GM12878 (cell line): ENCODE results near the gene ALDH18A1. TPM values are rescaled to one million over a fixed set of nuclear protein-coding genes. Genes with fewer than 3 reads are reported as not detected.

Source experiments
- ATAC-seq: fragments of 200-7000 bp; cut with Tn5 transposase; 3 replicates; pipeline ENCODE4 v1.9.1; 2020; ENCODE audit warnings: mild to moderate bottlenecking, moderate library complexity
- BruUV-seq: library from RNA; stranded (reverse); fragments of 400-500 nt; replicated peaks from 2 replicates; lab custom pipeline; 2021; lab: Mats Ljungman, UMichigan
- CTCF ChIA-PET: fragments of 300-600 bp; sonication (Branson Sonifier 250); formaldehyde crosslinking; extraction: SDS; loops from one replicate; lab custom pipeline; 2021; ENCODE audit warnings: inconsistent platforms; lab: Yijun Ruan, JAX
- POLR2A ChIA-PET: fragments of 350-600 bp; formaldehyde crosslinking; extraction: SDS; loops from one replicate; lab custom pipeline; 2021; ENCODE audit warnings: inconsistent platforms; lab: Charles Lee
- RAD21 ChIA-PET: fragments of 300-600 bp; sonication (Branson Sonifier 250); formaldehyde crosslinking; loops from one replicate; lab custom pipeline; 2023; ENCODE audit warnings: antibody characterized with exemption; ENCODE audit not compliant: unreplicated experiment; lab: Charles Lee
- SMC1A ChIA-PET: fragments of 300-600 bp; sonication (Branson Sonifier 250); formaldehyde crosslinking; loops from one replicate; lab custom pipeline; 2023; ENCODE audit not compliant: unreplicated experiment, uncharacterized antibody; lab: Charles Lee
- DNase-seq: peaks from one replicate; pipeline ENCODE4 v3.0.0-alpha.2; 2011; ENCODE audit warnings: low read depth, low spot score
- FAIRE-seq: peaks from 3 replicates; lab custom pipeline; 2011; peaks lifted over from hg19 to GRCh38; lab: Jason Lieb, UNC
- H2AFZ ChIP-seq: 2 replicates; pipeline ENCODE4 v1.6.0; 2011; ENCODE audit warnings: low read depth, low read length, control low read depth; ENCODE audit not compliant: control insufficient read depth
- H3K27ac ChIP-seq: 2 replicates; pipeline ENCODE4 v1.5.1; 2011; ENCODE audit warnings: control low read depth; ENCODE audit not compliant: control insufficient read depth, insufficient read depth
- H3K27me3 ChIP-seq, 2 experiments: replicated peaks in 1 of 2; 2 replicates each; pipeline versions ENCODE4 v1.6.0 to v1.6.1; 2011; ENCODE audit warnings: low read length in 1 of 2; ENCODE audit not compliant: control insufficient read depth in 2 of 2, insufficient read depth in 2 of 2
- H3K36me3 ChIP-seq, 2 experiments: 2 replicates each; pipeline ENCODE4 v1.5.1; 2011; ENCODE audit warnings: low read length in 1 of 2; ENCODE audit not compliant: control insufficient read depth in 2 of 2, insufficient read depth in 2 of 2
- H3K4me1 ChIP-seq: 2 replicates; pipeline ENCODE4 v1.6.1; 2011; ENCODE audit warnings: mild to moderate bottlenecking, low read length, moderate library complexity, mixed read lengths; ENCODE audit not compliant: control insufficient read depth, insufficient read depth
- H3K4me2 ChIP-seq: 2 replicates; pipeline ENCODE4 v1.6.0; 2011; ENCODE audit warnings: control low read depth; ENCODE audit not compliant: control insufficient read depth, insufficient read depth
- H3K4me3 ChIP-seq: fragments of 200-600 bp; sonication (generic); 2 replicates; pipeline ENCODE4 v1.5.1; 2016
- H3K79me2 ChIP-seq: 2 replicates; pipeline ENCODE4 v1.6.0; 2011; ENCODE audit warnings: low read length; ENCODE audit not compliant: control insufficient read depth, insufficient read depth
- H3K9ac ChIP-seq: 2 replicates; pipeline ENCODE4 v1.8.0; 2011; ENCODE audit warnings: low read length, control low read depth, mixed read lengths; ENCODE audit not compliant: control insufficient read depth, insufficient read depth
- H3K9me3 ChIP-seq: replicated peaks from 3 replicates; pipeline ENCODE4 v1.5.1; 2011; ENCODE audit warnings: mild to moderate bottlenecking, low read length; ENCODE audit not compliant: control insufficient read depth, insufficient read depth
- H4K20me1 ChIP-seq: 2 replicates; pipeline ENCODE4 v1.6.0; 2011; ENCODE audit not compliant: control insufficient read depth, insufficient read depth
- CBFB ChIP-seq: IDR thresholded peaks from 2 replicates; pipeline ENCODE4 v1.6.1; 2016; ENCODE audit warnings: antibody characterized with exemption, low read depth
- CBX3 ChIP-seq: fragments of 200-600 bp; sonication (generic); IDR thresholded peaks from 2 replicates; pipeline ENCODE4 v1.6.1; 2016; ENCODE audit warnings: low read depth, borderline replicate concordance
- HCFC1 ChIP-seq: fragments of 150-350 bp; IDR thresholded peaks from 2 replicates; pipeline ENCODE4 v1.6.1; 2014; ENCODE audit warnings: low read length
- JUND ChIP-seq: IDR thresholded peaks from 2 replicates; pipeline ENCODE4 v1.6.1; 2012; ENCODE audit warnings: low read depth, mild to moderate bottlenecking, low read length, improper control_type of control experiment, moderate library complexity
- NR2C2 ChIP-seq: IDR thresholded peaks from 2 replicates; pipeline ENCODE4 v1.6.1; 2011; ENCODE audit warnings: borderline replicate concordance, low read depth; ENCODE audit not compliant: control insufficient read depth, insufficient read length
- POLR2AphosphoS2 ChIP-seq: IDR thresholded peaks from 2 replicates; pipeline ENCODE4 v1.6.1; 2011; ENCODE audit warnings: low read depth, mild to moderate bottlenecking, low read length, improper control_type of control experiment, moderate library complexity
- RBBP5 ChIP-seq: fragments of 200-600 bp; sonication (generic); conservative IDR thresholded peaks from 2 replicates; pipeline ENCODE4 v1.6.1; 2016
- ZBED1 ChIP-seq: IDR thresholded peaks from 2 replicates; pipeline ENCODE4 v1.6.1; 2016; ENCODE audit warnings: borderline replicate concordance
- WGBS: methylation state at CpG from one replicate; pipeline ENCODE4 v1.1.6; 2016; ENCODE audit warnings: low lambda C conversion rate; ENCODE audit not compliant: insufficient replicate concordance, insufficient coverage; ENCODE audit errors: missing lambda C conversion rate; 5-methylcytosine and 5-hydroxymethylcytosine counted together
- in situ Hi-C: fragments of 300-500 bp; cut with MboI; formaldehyde crosslinking; loops from 9 replicates; pipeline ENCODE4 v1.14.3; 2018; ENCODE audit warnings: mixed read lengths
- intact Hi-C: fragments of 100-400 bp; cut with micrococcal nuclease; formaldehyde crosslinking; loops from one replicate; pipeline ENCODE4 v1.14.2; 2022; ENCODE audit not compliant: unreplicated experiment
- polyA plus RNA-seq, 11 experiments: library from polyadenylated mRNA; depleted of rRNA in 4 of 11; unstranded in 6 of 11; stranded (reverse) in 5 of 11; fragments of >200 nt; fragmentation: Nextera tagmentation in 4 of 11; fragmentation: Illumina TruSeq in 1 of 11; extraction: Ambion mirVana in 4 of 11; extraction: Trizol in 1 of 11; gene quantifications; 1 replicate in 1 of 11; 2 replicates in 10 of 11; pipeline versions ENCODE4 v1.2.1 to v1.2.3, GENCODE V29; 2011 to 2016; ENCODE audit warnings: inconsistent platforms in 2 of 11, missing spikeins in 2 of 11, low read depth in 1 of 11
- total RNA-seq, 4 experiments: library from RNA; depleted of rRNA in 3 of 4; stranded (reverse); fragments of >200 nt in 3 of 4; fragmentation: Illumina TruSeq in 1 of 4; extraction: Trizol in 1 of 4; gene quantifications; 2 replicates each; pipeline versions ENCODE4 v1.2.1 to v1.2.3, GENCODE V29; 2013 to 2021
- TF ChIP-seq, protein P1 (sequence below): IDR thresholded peaks from 2 replicates; pipeline ENCODE4 v1.6.1; 2012; ENCODE audit warnings: low read depth, low read length, improper control_type of control experiment
- TF ChIP-seq, protein P2 (sequence below): fragments of 450-650 bp; formaldehyde crosslinking; IDR thresholded peaks from 2 replicates; pipeline ENCODE4 v1.4.0; 2022; ENCODE audit warnings: mild to moderate bottlenecking, moderate library complexity
- TF ChIP-seq, protein P3 (sequence below): IDR thresholded peaks from 2 replicates; pipeline ENCODE4 v1.6.1; 2012; ENCODE audit warnings: low read depth, low read length, improper control_type of control experiment
- TF ChIP-seq, protein P4 (sequence below): fragments of 150-350 bp; IDR thresholded peaks from 2 replicates; pipeline ENCODE4 v1.6.1; 2014; ENCODE audit warnings: mild to moderate bottlenecking, low read depth, low read length

ALDH18A1 gene
- total and polyA plus RNA-seq, 10 of the 15 experiments (the other 5 are each of a cell fraction or from before 2014, with no cell fraction given) = 24.3 to 118 (median 99.3) TPM

DNA sequence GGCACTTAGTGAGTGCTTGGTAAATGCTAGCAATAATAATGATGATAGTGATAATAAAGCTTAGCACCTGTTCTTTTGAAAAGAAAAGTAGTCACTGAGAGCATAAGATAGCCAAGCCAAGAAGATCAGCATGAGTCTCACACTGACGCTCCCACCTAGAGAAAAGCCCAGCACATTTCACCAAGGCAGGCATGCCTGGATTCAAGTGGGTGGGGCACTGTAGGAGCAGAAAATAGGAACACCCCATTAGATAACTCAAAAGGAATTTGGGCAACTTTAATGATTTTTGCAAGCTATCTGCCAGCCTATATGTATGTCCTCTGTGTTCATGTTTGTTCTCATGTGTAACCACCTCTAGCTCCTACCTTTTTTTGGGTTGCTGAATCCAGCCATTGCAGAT lies 77.2 kb downstream of the ALDH18A1 start:
- Histone ChIP-seq H4K20me1 (no peaks in the 10 kb centered on the region), H3K79me2 (no peaks in the 10 kb centered on the region), H3K9ac (no peak overlapping the region), H3K27me3 (peaks cover under 1 to 5% of the 10 kb centered on the region in 2 experiments), H3K27ac (no peak overlapping the region), H3K4me3 (no peak overlapping the region), H3K4me2 (no peak overlapping the region), H3K4me1 (no peaks in the 10 kb centered on the region), H3K9me3 (no peaks in the 10 kb centered on the region), H2AFZ (no peak overlapping the region), H3K36me3 (no peaks in the 10 kb centered on the region)
- CTCF ChIA-PET = no interaction called here
- SMC1A ChIA-PET = no interaction called here
- 84% methylated on average over 1 of the region's 1 CpG for WGBS
- DNase-seq (no peak), ATAC-seq (no peak), FAIRE-seq (no peak)
- RAD21 ChIA-PET = no interaction called here
- in situ Hi-C loops (no loop called here), intact Hi-C loops (no loop called here)
- POLR2A ChIA-PET = no interaction called here
- TF ChIP-seq, protein P1, sequence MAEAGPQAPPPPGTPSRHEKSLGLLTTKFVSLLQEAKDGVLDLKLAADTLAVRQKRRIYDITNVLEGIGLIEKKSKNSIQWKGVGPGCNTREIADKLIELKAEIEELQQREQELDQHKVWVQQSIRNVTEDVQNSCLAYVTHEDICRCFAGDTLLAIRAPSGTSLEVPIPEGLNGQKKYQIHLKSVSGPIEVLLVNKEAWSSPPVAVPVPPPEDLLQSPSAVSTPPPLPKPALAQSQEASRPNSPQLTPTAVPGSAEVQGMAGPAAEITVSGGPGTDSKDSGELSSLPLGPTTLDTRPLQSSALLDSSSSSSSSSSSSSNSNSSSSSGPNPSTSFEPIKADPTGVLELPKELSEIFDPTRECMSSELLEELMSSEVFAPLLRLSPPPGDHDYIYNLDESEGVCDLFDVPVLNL = no peak
- no peak for TF ChIP-seq ZBED1
- TF ChIP-seq, protein P2, sequence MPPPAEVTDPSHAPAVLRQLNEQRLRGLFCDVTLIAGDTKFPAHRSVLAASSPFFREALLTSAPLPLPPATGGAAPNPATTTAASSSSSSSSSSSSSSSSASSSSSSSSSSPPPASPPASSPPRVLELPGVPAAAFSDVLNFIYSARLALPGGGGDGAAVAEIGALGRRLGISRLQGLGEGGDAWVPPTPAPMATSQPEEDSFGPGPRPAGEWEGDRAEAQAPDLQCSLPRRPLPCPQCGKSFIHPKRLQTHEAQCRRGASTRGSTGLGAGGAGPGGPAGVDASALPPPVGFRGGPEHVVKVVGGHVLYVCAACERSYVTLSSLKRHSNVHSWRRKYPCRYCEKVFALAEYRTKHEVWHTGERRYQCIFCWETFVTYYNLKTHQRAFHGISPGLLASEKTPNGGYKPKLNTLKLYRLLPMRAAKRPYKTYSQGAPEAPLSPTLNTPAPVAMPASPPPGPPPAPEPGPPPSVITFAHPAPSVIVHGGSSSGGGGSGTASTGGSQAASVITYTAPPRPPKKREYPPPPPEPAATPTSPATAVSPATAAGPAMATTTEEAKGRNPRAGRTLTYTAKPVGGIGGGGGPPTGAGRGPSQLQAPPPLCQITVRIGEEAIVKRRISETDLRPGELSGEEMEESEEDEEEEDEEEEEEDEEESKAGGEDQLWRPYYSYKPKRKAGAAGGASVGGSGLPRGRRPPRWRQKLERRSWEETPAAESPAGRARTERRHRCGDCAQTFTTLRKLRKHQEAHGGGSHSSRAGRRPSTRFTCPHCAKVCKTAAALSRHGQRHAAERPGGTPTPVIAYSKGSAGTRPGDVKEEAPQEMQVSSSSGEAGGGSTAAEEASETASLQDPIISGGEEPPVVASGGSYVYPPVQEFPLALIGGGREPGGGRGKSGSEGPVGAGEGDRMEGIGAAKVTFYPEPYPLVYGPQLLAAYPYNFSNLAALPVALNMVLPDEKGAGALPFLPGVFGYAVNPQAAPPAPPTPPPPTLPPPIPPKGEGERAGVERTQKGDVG = no peak
- TF ChIP-seq, protein P3, sequence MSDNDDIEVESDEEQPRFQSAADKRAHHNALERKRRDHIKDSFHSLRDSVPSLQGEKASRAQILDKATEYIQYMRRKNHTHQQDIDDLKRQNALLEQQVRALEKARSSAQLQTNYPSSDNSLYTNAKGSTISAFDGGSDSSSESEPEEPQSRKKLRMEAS = no peak
- no peak for TF ChIP-seq CBFB
- TF ChIP-seq, protein P4, sequence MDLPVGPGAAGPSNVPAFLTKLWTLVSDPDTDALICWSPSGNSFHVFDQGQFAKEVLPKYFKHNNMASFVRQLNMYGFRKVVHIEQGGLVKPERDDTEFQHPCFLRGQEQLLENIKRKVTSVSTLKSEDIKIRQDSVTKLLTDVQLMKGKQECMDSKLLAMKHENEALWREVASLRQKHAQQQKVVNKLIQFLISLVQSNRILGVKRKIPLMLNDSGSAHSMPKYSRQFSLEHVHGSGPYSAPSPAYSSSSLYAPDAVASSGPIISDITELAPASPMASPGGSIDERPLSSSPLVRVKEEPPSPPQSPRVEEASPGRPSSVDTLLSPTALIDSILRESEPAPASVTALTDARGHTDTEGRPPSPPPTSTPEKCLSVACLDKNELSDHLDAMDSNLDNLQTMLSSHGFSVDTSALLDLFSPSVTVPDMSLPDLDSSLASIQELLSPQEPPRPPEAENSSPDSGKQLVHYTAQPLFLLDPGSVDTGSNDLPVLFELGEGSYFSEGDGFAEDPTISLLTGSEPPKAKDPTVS = no peak
- no peak for TF ChIP-seq RBBP5
- no peak for TF ChIP-seq NR2C2
- no peak for TF ChIP-seq JUND
- no peak for TF ChIP-seq CBX3
- TF ChIP-seq POLR2AphosphoS2 = no peak
- TF ChIP-seq HCFC1 = no peak
- no TSS peak for BruUV-seq
